Psoas muscle (tissue), 8 donors: ENCODE measurements around the gene ITGB5. TPM values are rescaled to one million over a fixed set of nuclear protein-coding genes. Genes with fewer than 3 reads are reported as not detected.
"Not testable (repeated sequence)": the region's sequence is repeated elsewhere in the genome, so short reads cannot be mapped to it uniquely, and the experiment has no call there.

Experiments
- ATAC-seq, 4 donors: fragments of 200-7000 bp; cut with Tn5 transposase; one replicate each; pipeline ENCODE4 v1.9.1; 2020; ENCODE audit warnings: moderate library complexity in 3 of 4, mild to moderate bottlenecking in 2 of 4
- DNase-seq, 2 donors: peaks; one replicate each; pipeline ENCODE4 v3.0.0-alpha.2; 2020
- H3K27ac ChIP-seq: fragments of 200-600 bp; one replicate; pipeline ENCODE4 v1.8.0; 2022
- H3K27me3 ChIP-seq, 3 donors: fragments of 200-600 bp in 1 of 3; one replicate each; pipeline versions ENCODE4 v1.6.1 to v1.8.0; 2013 to 2022; ENCODE audit warnings: low read length in 2 of 3, mild to moderate bottlenecking in 2 of 3, moderate library complexity in 1 of 3; ENCODE audit not compliant: insufficient read depth in 3 of 3
- H3K36me3 ChIP-seq, 2 donors: fragments of 200-600 bp in 1 of 2; one replicate each; pipeline versions ENCODE4 v1.6.1 to v1.8.0; 2013 to 2022; ENCODE audit warnings: low read depth in 1 of 2, mild to moderate bottlenecking in 1 of 2, moderate library complexity in 1 of 2; ENCODE audit not compliant: insufficient read depth in 1 of 2
- H3K4me1 ChIP-seq: fragments of 200-600 bp; one replicate; pipeline ENCODE4 v1.8.0; 2022
- H3K4me3 ChIP-seq: fragments of 200-600 bp; one replicate; pipeline ENCODE4 v1.8.0; 2022; ENCODE audit warnings: mild to moderate bottlenecking
- H3K9me3 ChIP-seq: fragments of 200-600 bp; one replicate; pipeline ENCODE4 v1.8.0; 2022
- CTCF ChIP-seq: fragments of 200-600 bp; IDR thresholded peaks from one replicate; pipeline ENCODE4 v1.8.0; 2022; ENCODE audit warnings: antibody characterized with exemption
- WGBS, 3 donors: extraction: QIAGEN DNeasy Blood & Tissue Kit; methylation state at CpG; one replicate each; pipeline versions ENCODE4 v1.1.6 to v1.1.7; 2013; 5-methylcytosine and 5-hydroxymethylcytosine counted together
- intact Hi-C, 2 donors: fragments of 100-400 bp; cut with DNase I; formaldehyde crosslinking; loops; one replicate each; pipeline versions ENCODE4 v1.11.0 to v1.14.2; 2022
- polyA plus RNA-seq, 3 donors: library from polyadenylated mRNA; stranded (reverse); fragments of 200-250 nt; gene quantifications; one replicate each; pipeline ENCODE4 v1.2.3, GENCODE V29; 2013
- total RNA-seq, 4 donors: library from RNA; stranded (reverse); fragmentation: NEBNext Ultra II Directional in 2 of 4; extraction: Animal tissue kit (Norgen Biotek cat#: 25700) in 2 of 4; gene quantifications; one replicate each; pipeline versions ENCODE4 v1.2.1 to v1.2.4, GENCODE V29; 2021 to 2023
- donor health status: healthy with polysubstance abuse.
- donor health status: DM: no; HTN: no; CAD: no; lungs with moderate emphysema.
- donor health status: Bipolar disorder and iron deficiency.
- donor health status: healthy.
- donor health status: DM: yes; HTN: yes; CAD: no.
- donor health status: DM: no; HTN: no; CAD: no.
- donor health status: DM: no; HTN: no; CAD: no.
- donor health status: DM: yes; HTN: yes; CAD: no.

Gene ITGB5
- total and polyA plus RNA-seq, 7 donors: 19.3 to 61.5 (median 37.5) TPM

- intact Hi-C loops: no loop called here
- Histone ChIP-seq H3K36me3 (peaks cover 3 to 25% of the 10 kb centered on the region in 2 donors), H3K27ac (peak overlapping the region; percentile 43), H3K4me1 (peaks cover 13% of the 10 kb centered on the region), H3K27me3 (peaks cover 0 to 1% (median 0%) of the 10 kb centered on the region in 3 donors), H3K4me3 (no peak overlapping the region), H3K9me3 (no peaks in the 10 kb centered on the region)
- DNase-seq (no peak), ATAC-seq (peak in 3 of 4 donors; percentile 25 to 38 (median 30))
- 79 to 83% (median 81%) methylated on average over 6 of the region's 6 CpGs for WGBS, 3 donors
- TF ChIP-seq CTCF: no peak
Observed at GRCh38 chr3:124793054-124793739, 94.0 kb downstream of the ITGB5 start.

DNA sequence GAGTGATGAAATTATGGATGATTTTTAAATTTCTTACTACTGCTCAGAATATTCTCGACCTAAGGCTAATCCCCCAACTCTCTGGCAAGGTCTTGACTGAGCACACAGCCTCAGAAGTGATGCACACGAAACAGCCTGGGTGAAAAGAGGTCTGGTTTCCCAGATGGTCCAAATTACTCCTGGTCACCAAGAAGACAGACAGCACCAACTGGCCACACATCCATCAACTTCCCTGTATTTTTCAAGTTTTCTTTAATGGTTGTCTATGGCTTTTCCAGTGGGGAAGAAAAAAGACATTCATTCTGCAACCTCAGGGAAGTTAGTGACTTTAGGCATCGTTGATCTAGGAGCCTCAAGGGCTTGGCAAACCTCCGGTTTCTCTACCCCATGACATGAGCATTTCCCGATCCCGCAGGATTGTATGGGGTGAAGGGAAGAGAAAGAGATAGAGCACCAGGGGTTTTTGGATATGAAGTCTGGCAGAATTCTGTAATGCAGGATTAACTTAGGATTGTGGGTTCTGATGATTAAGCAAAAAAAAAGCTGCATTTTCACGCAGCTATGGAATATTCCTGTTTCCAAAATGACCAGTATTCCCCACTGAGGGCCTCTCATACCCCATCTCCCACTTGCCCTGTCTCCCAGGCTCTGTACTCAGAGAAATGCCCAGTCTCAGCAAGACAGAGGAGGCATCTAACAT lies 94.7 kb downstream of the ITGB5 start:
- no peak overlapping the region for H3K4me3 ChIP-seq
- no peaks in the 10 kb centered on the region for H3K9me3 ChIP-seq
- no peak for ATAC-seq
- peaks cover 6 to 25% of the 10 kb centered on the region in 2 donors for H3K36me3 ChIP-seq
- intact Hi-C loops: no loop called here
- peaks cover 16% of the 10 kb centered on the region for H3K4me1 ChIP-seq
- TF ChIP-seq CTCF: no peak
- H3K27me3 ChIP-seq: peaks cover 0 to 1% (median 0%) of the 10 kb centered on the region in 3 donors
- 73 to 76% (median 75%) methylated on average over 7 of the region's 7 CpGs for WGBS, 3 donors
- DNase-seq: no peak
- peak overlapping the region; percentile 46 for H3K27ac ChIP-seq

DNA sequence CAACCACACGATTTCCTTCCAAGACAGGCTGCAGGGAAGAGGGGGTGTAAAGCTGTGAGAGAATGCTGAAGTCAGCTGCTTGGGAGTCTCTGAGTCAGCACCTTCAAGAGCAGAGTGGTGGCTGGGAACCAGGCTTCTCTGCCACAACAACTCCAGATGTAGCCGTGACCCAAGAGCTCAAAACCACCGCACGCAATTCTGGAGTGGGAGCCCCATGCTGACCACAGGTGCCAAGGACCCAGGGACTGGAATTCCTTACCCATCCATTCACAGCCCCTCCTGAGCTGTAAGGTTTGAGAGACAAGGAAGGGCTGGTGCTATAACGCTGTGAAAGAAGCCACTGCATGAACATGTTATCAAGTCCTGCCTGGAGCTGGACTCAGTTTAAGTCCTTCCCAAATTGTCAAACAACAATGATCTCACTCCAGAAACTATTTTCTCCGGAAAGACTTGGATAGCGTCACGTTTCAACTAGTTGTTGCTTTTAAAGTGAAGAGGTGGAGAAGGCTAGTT lies 95.5 kb downstream of the ITGB5 start:
- no peak for TF ChIP-seq CTCF
- Histone ChIP-seq H3K9me3 (no peaks in the 10 kb centered on the region), H3K27ac (peak overlapping the region; percentile 46), H3K4me1 (peaks cover 20% of the 10 kb centered on the region), H3K27me3 (peaks cover 0 to 1% (median 0%) of the 10 kb centered on the region in 3 donors), H3K4me3 (no peak overlapping the region), H3K36me3 (peaks cover 6 to 25% of the 10 kb centered on the region in 2 donors)
- WGBS, 3 donors: 53 to 62% (median 57%) methylated on average over 8 of the region's 8 CpGs
- DNase-seq (peak; percentile 43 to 63), ATAC-seq (peak; percentile 41 to 64 (median 54))
- intact Hi-C loops: no loop called here

- H3K36me3 ChIP-seq: peaks cover 6 to 21% of the 10 kb centered on the region in 2 donors
- 81 to 87% (median 87%) methylated on average over 4 of the region's 4 CpGs for WGBS, 3 donors
- H3K9me3 ChIP-seq: no peaks in the 10 kb centered on the region
- peaks cover 26% of the 10 kb centered on the region for H3K4me1 ChIP-seq
- intact Hi-C loops: no loop called here
- no peak overlapping the region for H3K4me3 ChIP-seq
- H3K27me3 ChIP-seq: peaks cover 0 to 1% (median 0%) of the 10 kb centered on the region in 3 donors
- peak in 1 of 4 donors; percentile 21 for ATAC-seq
- DNase-seq: no peak
- peak overlapping the region; percentile 46 for H3K27ac ChIP-seq
- no peak for TF ChIP-seq CTCF
Observed at GRCh38 chr3:124791142-124791541, 96.0 kb downstream of the ITGB5 start.

GRCh38 chr3:124789103-124789502 lies 98.1 kb downstream of the ITGB5 start:
- intact Hi-C loops, H3K4me3 ChIP-seq, H3K27me3 ChIP-seq, H3K9me3 ChIP-seq, H3K27ac ChIP-seq, ATAC-seq, DNase-seq: not testable (repeated sequence)
- peaks cover 6 to 11% of the 10 kb centered on the region in 2 donors for H3K36me3 ChIP-seq
- 83 to 99% (median 89%) methylated on average over 3 to 4 of the region's 5 CpGs for WGBS, 3 donors
- peaks cover 30% of the 10 kb centered on the region for H3K4me1 ChIP-seq
